CD4-positive, alpha-beta memory T cell (primary cell): ENCODE data around the gene CNN3. TPM values are rescaled to one million over a fixed set of nuclear protein-coding genes. Genes with fewer than 3 reads are reported as not detected.
A peak's percentile ranks its signal among the peaks of the same experiment; 100 is the strongest.

ENCODE experiments used
- CTCF ChIA-PET: fragments of 350-600 bp; sonication (Branson Sonifier 250); formaldehyde crosslinking; loops from one replicate; lab custom pipeline; 2021; ENCODE audit warnings: inconsistent platforms; ENCODE audit not compliant: partially characterized antibody; lab: Charles Lee
- POLR2A ChIA-PET: fragments of 350-600 bp; sonication (Branson Sonifier 250); formaldehyde crosslinking; loops from one replicate; lab custom pipeline; 2021; ENCODE audit not compliant: partially characterized antibody; lab: Charles Lee
- DNase-seq, 5 donors: peaks; one replicate each; pipeline versions ENCODE4 v3.0.0 to v3.0.0-alpha.2; 2020 to 2022; ENCODE audit warnings: mixed read lengths in 1 of 5
- H3K27ac ChIP-seq: one replicate; pipeline ENCODE4 v1.7.0; 2013; ENCODE audit warnings: low read depth, low read length
- H3K27me3 ChIP-seq: 2 replicates; pipeline ENCODE4 v1.7.0; 2013; ENCODE audit warnings: mild to moderate bottlenecking, low read length, moderate library complexity; ENCODE audit not compliant: insufficient read depth
- H3K36me3 ChIP-seq: 2 replicates; pipeline ENCODE4 v1.7.0; 2013; ENCODE audit warnings: mild to moderate bottlenecking, low read length, moderate library complexity; ENCODE audit not compliant: insufficient read depth
- H3K4me1 ChIP-seq: 2 replicates; pipeline ENCODE4 v1.7.0; 2013; ENCODE audit warnings: mild to moderate bottlenecking, low read length, moderate library complexity; ENCODE audit not compliant: insufficient read depth
- H3K4me3 ChIP-seq, 2 donors: one replicate each; pipeline ENCODE4 v1.7.0; 2013; ENCODE audit warnings: low read length in 2 of 2, mild to moderate bottlenecking in 1 of 2
- H3K9me3 ChIP-seq, 2 donors: one replicate each; pipeline ENCODE4 v1.7.0; 2013; ENCODE audit warnings: low read length in 2 of 2, control low read depth in 1 of 2; ENCODE audit not compliant: control insufficient read depth in 1 of 2
- H3K27ac Mint-ChIP-seq, 7 donors: one replicate each; pipeline ENCODE4 v1.8.0; 2020 to 2021; ENCODE audit warnings: mixed read lengths in 7 of 7, mild to moderate bottlenecking in 6 of 7, inconsistent platforms in 3 of 7, moderate library complexity in 3 of 7
- H3K27me3 Mint-ChIP-seq, 2 donors: one replicate each; pipeline ENCODE4 v1.8.0; 2020 to 2021; ENCODE audit warnings: mixed read lengths in 2 of 2
- H3K36me3 Mint-ChIP-seq, 2 donors: one replicate each; pipeline ENCODE4 v1.8.0; 2020 to 2021; ENCODE audit warnings: mixed read lengths in 2 of 2, inconsistent platforms in 1 of 2, mild to moderate bottlenecking in 1 of 2
- H3K4me1 Mint-ChIP-seq, 4 donors: one replicate each; pipeline ENCODE4 v1.8.0; 2020 to 2021; ENCODE audit warnings: mixed read lengths in 4 of 4, mild to moderate bottlenecking in 1 of 4
- H3K4me3 Mint-ChIP-seq, 8 donors: one replicate each; pipeline ENCODE4 v1.8.0; 2020 to 2021; ENCODE audit warnings: mixed read lengths in 8 of 8, mild to moderate bottlenecking in 7 of 8, moderate library complexity in 6 of 8, inconsistent platforms in 3 of 8
- H3K9me3 Mint-ChIP-seq, 8 donors: one replicate each; pipeline ENCODE4 v1.8.0; 2020 to 2021; ENCODE audit warnings: mixed read lengths in 8 of 8, mild to moderate bottlenecking in 5 of 8, inconsistent platforms in 3 of 8, moderate library complexity in 1 of 8
- intact Hi-C: fragments of 100-400 bp; cut with micrococcal nuclease; formaldehyde crosslinking; loops from one replicate; pipeline ENCODE4 v1.15.1; 2023
- polyA plus RNA-seq, 2 donors: library from polyadenylated mRNA; unstranded; fragments of 300-500 nt; fragmentation: Illumina TruSeq; gene quantifications; one replicate each; pipeline ENCODE4 v1.2.3, GENCODE V29; 2021
- total RNA-seq, 2 experiments: library from RNA; stranded (reverse); gene quantifications; one replicate each; pipeline ENCODE4 v1.2.3, GENCODE V29; 2021

CNN3 gene
- total and polyA plus RNA-seq, 4 experiments from 2014 or later: 1.9 to 3.2 (median 2.4) TPM

GRCh38 chr1:94928293-94928939 lies 1.5 kb upstream of the CNN3 start:
- H3K4me3 ChIP-seq: no peak overlapping the region
- no peak overlapping the region for H3K27ac ChIP-seq
- intact Hi-C loops: loop anchor here (5.0 to 10.0 kb wide), 4 partner anchors 34 to 304 kb away; partner anchors contain the start of gene RWDD3
- Mint-ChIP-seq H3K9me3 (no peaks in the 10 kb centered on the region), H3K4me3 (peak overlapping the region in 7 of 8 donors; percentile 26 to 92 (median 86)), H3K4me1 (peaks cover 9 to 24% (median 17%) of the 10 kb centered on the region in 4 donors), H3K36me3 (no peaks in the 10 kb centered on the region), H3K27ac (peak overlapping the region in 2 of 7 donors; percentile 5 to 19), H3K27me3 (peaks cover 27 to 30% of the 10 kb centered on the region in 2 donors)
- H3K9me3 ChIP-seq: no peaks in the 10 kb centered on the region
- peaks cover 7% of the 10 kb centered on the region for H3K4me1 ChIP-seq
- no peaks in the 10 kb centered on the region for H3K36me3 ChIP-seq
- ChIA-PET CTCF (no interaction called here), POLR2A (interaction anchor here (1.0 kb wide), 1 partner anchor 10 kb away, joined by 3 read pairs; no protein-coding TSS in a partner anchor)
- peaks cover 17% of the 10 kb centered on the region for H3K27me3 ChIP-seq
- DNase-seq: no peak

GRCh38 chr1:94927405-94928175 lies 680 bp upstream of the CNN3 start:
- CTCF ChIA-PET: interaction anchor here (0.9 to 1.2 kb wide), 2 partner anchors 74 to 306 kb away, joined by 3 to 4 read pairs; partner anchors contain the start of gene RWDD3
- POLR2A ChIA-PET: interaction anchor here (1.0 kb wide), 1 partner anchor 9 kb away, joined by 3 read pairs; no protein-coding TSS in a partner anchor
- H3K4me1 Mint-ChIP-seq: peaks cover 9 to 24% (median 17%) of the 10 kb centered on the region in 4 donors
- H3K9me3 Mint-ChIP-seq: no peaks in the 10 kb centered on the region
- Histone ChIP-seq H3K4me1 (peaks cover 7% of the 10 kb centered on the region), H3K27me3 (peaks cover 17% of the 10 kb centered on the region), H3K27ac (no peak overlapping the region), H3K9me3 (no peaks in the 10 kb centered on the region), H3K4me3 (peak overlapping the region in 1 of 2 donors; percentile 35), H3K36me3 (no peaks in the 10 kb centered on the region)
- peaks cover 27 to 34% of the 10 kb centered on the region in 2 donors for H3K27me3 Mint-ChIP-seq
- intact Hi-C loops: loop anchor here (5.0 to 10.0 kb wide), 4 partner anchors 35 to 305 kb away; partner anchors contain the start of gene RWDD3
- H3K27ac Mint-ChIP-seq: peak overlapping the region in 5 of 7 donors; percentile 5 to 71 (median 51)
- DNase-seq: no peak
- H3K4me3 Mint-ChIP-seq: peak overlapping the region; percentile 74 to 92 (median 88)
- H3K36me3 Mint-ChIP-seq: no peaks in the 10 kb centered on the region

GRCh38 chr1:94926126-94926914 lies 590 bp downstream of the CNN3 start:
- Histone ChIP-seq H3K27me3 (peaks cover 17% of the 10 kb centered on the region), H3K4me1 (peaks cover 7% of the 10 kb centered on the region), H3K9me3 (no peaks in the 10 kb centered on the region), H3K4me3 (peak overlapping the region in 1 of 2 donors; percentile 35), H3K27ac (no peak overlapping the region), H3K36me3 (no peaks in the 10 kb centered on the region)
- Mint-ChIP-seq H3K27ac (peak overlapping the region in 2 of 7 donors; percentile 4 to 70), H3K4me3 (peak overlapping the region; percentile 73 to 91 (median 86)), H3K9me3 (no peaks in the 10 kb centered on the region), H3K36me3 (no peaks in the 10 kb centered on the region), H3K4me1 (peaks cover 9 to 24% (median 17%) of the 10 kb centered on the region in 4 donors), H3K27me3 (peaks cover 27 to 34% of the 10 kb centered on the region in 2 donors)
- CTCF ChIA-PET: interaction anchor here (0.9 to 1.2 kb wide), 2 partner anchors 72 to 307 kb away, joined by 3 to 4 read pairs; partner anchors contain the start of gene RWDD3
- POLR2A ChIA-PET: no interaction called here
- intact Hi-C loops: loop anchor here (1.0 to 10.0 kb wide), 5 partner anchors 36 to 306 kb away; partner anchors contain the start of gene RWDD3
- DNase-seq: peak in 4 of 5 donors; percentile 4 to 16 (median 11)

GRCh38 chr1:94925561-94926125 lies 1.3 kb downstream of the CNN3 start:
- peak overlapping the region in 2 of 7 donors; percentile 4 to 70 for H3K27ac Mint-ChIP-seq
- H3K4me1 Mint-ChIP-seq: peaks cover 9 to 24% (median 17%) of the 10 kb centered on the region in 4 donors
- peaks cover 17% of the 10 kb centered on the region for H3K27me3 ChIP-seq
- no peak for DNase-seq
- H3K4me3 Mint-ChIP-seq: peak overlapping the region; percentile 73 to 91 (median 86)
- H3K9me3 ChIP-seq: no peaks in the 10 kb centered on the region
- no peaks in the 10 kb centered on the region for H3K36me3 Mint-ChIP-seq
- no peaks in the 10 kb centered on the region for H3K36me3 ChIP-seq
- peaks cover 27 to 34% of the 10 kb centered on the region in 2 donors for H3K27me3 Mint-ChIP-seq
- H3K4me1 ChIP-seq: peaks cover 7% of the 10 kb centered on the region
- H3K9me3 Mint-ChIP-seq: no peaks in the 10 kb centered on the region
- ChIA-PET POLR2A (no interaction called here), CTCF (no interaction called here)
- no peak overlapping the region for H3K4me3 ChIP-seq
- no peak overlapping the region for H3K27ac ChIP-seq
- intact Hi-C loops: loop anchor here (1.0 to 10.0 kb wide), 5 partner anchors 37 to 307 kb away; partner anchors contain the start of gene RWDD3

- H3K4me3 ChIP-seq: no peak overlapping the region
- Mint-ChIP-seq H3K4me1 (peaks cover 9 to 24% (median 17%) of the 10 kb centered on the region in 4 donors), H3K4me3 (peak overlapping the region in 4 of 8 donors; percentile 0 to 91 (median 56)), H3K27ac (no peak overlapping the region), H3K9me3 (no peaks in the 10 kb centered on the region), H3K36me3 (no peaks in the 10 kb centered on the region), H3K27me3 (peaks cover 27 to 33% of the 10 kb centered on the region in 2 donors)
- POLR2A ChIA-PET: no interaction called here
- no peaks in the 10 kb centered on the region for H3K36me3 ChIP-seq
- intact Hi-C loops: loop anchor here (5.0 to 10.0 kb wide), 4 partner anchors 37 to 307 kb away; partner anchors contain the start of gene RWDD3
- peaks cover 17% of the 10 kb centered on the region for H3K27me3 ChIP-seq
- H3K9me3 ChIP-seq: no peaks in the 10 kb centered on the region
- no peak for DNase-seq
- H3K27ac ChIP-seq: no peak overlapping the region
- peaks cover 7% of the 10 kb centered on the region for H3K4me1 ChIP-seq
- CTCF ChIA-PET: no interaction called here
Observed at GRCh38 chr1:94925004-94925403, 1.9 kb downstream of the CNN3 start.

GRCh38 chr1:94922761-94923331 lies 4.1 kb downstream of the CNN3 start:
- CTCF ChIA-PET: interaction anchor here (0.9 to 1.6 kb wide), 2 partner anchors 15 to 68 kb away, joined by 3 read pairs; no protein-coding TSS in a partner anchor
- no peaks in the 10 kb centered on the region for H3K36me3 ChIP-seq
- H3K9me3 ChIP-seq: no peaks in the 10 kb centered on the region
- Mint-ChIP-seq H3K36me3 (no peaks in the 10 kb centered on the region), H3K9me3 (no peaks in the 10 kb centered on the region), H3K27ac (no peak overlapping the region), H3K4me1 (peaks cover 9 to 21% (median 16%) of the 10 kb centered on the region in 4 donors), H3K4me3 (no peak overlapping the region), H3K27me3 (peaks cover 24 to 31% of the 10 kb centered on the region in 2 donors)
- intact Hi-C loops: loop anchor here (10.0 kb wide), 1 partner anchor 62 kb away; no protein-coding TSS in a partner anchor
- no peak overlapping the region for H3K27ac ChIP-seq
- DNase-seq: no peak
- peaks cover 17% of the 10 kb centered on the region for H3K27me3 ChIP-seq
- H3K4me3 ChIP-seq: no peak overlapping the region
- POLR2A ChIA-PET: no interaction called here
- peaks cover 7% of the 10 kb centered on the region for H3K4me1 ChIP-seq
